DOHH2 (cell line): ENCODE measurements around the gene CCDC12.

ENCODE experiments used
- H3F3A ChIP-seq: fragments of 200-600 bp; sonication (generic), shearing (Covaris generic); 2 replicates; pipeline ENCODE4 v1.6.0; 2016; ENCODE audit warnings: antibody characterized with exemption, mild to moderate bottlenecking; ENCODE audit not compliant: control insufficient read depth, insufficient read depth
- H3K27ac ChIP-seq: fragments of 200-600 bp; sonication (generic); 2 replicates; pipeline ENCODE4 v1.5.1; 2014; ENCODE audit warnings: low read depth, mild to moderate bottlenecking, low read length, moderate library complexity
- H3K27me3 ChIP-seq: fragments of 200-600 bp; sonication (generic); 2 replicates; pipeline ENCODE4 v1.6.1; 2014; ENCODE audit warnings: mild to moderate bottlenecking, low read length, mixed read lengths; ENCODE audit not compliant: control insufficient read depth
- H3K36me3 ChIP-seq: fragments of 200-600 bp; sonication (generic); 2 replicates; pipeline ENCODE4 v1.6.1; 2014; ENCODE audit warnings: mild to moderate bottlenecking, low read length, moderate library complexity, mixed read lengths; ENCODE audit not compliant: control insufficient read depth
- H3K4me1 ChIP-seq: fragments of 200-600 bp; sonication (generic); 2 replicates; pipeline ENCODE4 v1.6.1; 2014; ENCODE audit warnings: mild to moderate bottlenecking, low read length, mixed read lengths; ENCODE audit not compliant: control insufficient read depth
- H3K4me2 ChIP-seq: fragments of 200-600 bp; sonication (generic); 2 replicates; pipeline ENCODE4 v1.6.0; 2014; ENCODE audit warnings: mild to moderate bottlenecking, low read length, moderate library complexity
- H3K4me3 ChIP-seq: fragments of 200-600 bp; sonication (generic); 2 replicates; pipeline ENCODE4 v1.5.1; 2014; ENCODE audit warnings: mild to moderate bottlenecking, low read length, mixed read lengths
- H3K79me2 ChIP-seq: fragments of 200-600 bp; sonication (generic); 2 replicates; pipeline ENCODE4 v1.6.1; 2014; ENCODE audit warnings: mild to moderate bottlenecking, low read length, mixed read lengths; ENCODE audit not compliant: control insufficient read depth
- H3K9me2 ChIP-seq: fragments of 200-600 bp; sonication (generic); replicated peaks from 2 replicates; pipeline ENCODE4 v1.6.1; 2014; ENCODE audit warnings: mild to moderate bottlenecking, low read length, mixed read lengths; ENCODE audit not compliant: control insufficient read depth
- H3K9me3 ChIP-seq: fragments of 200-600 bp; sonication (generic); 2 replicates; pipeline ENCODE4 v1.6.1; 2014; ENCODE audit warnings: antibody characterized with exemption, low read length, mixed read lengths; ENCODE audit not compliant: control insufficient read depth, insufficient read depth
- H4K20me1 ChIP-seq: fragments of 200-600 bp; sonication (generic); 2 replicates; pipeline ENCODE4 v1.6.0; 2014; ENCODE audit warnings: low read depth, mild to moderate bottlenecking, antibody characterized with exemption, low read length, moderate library complexity; ENCODE audit not compliant: control insufficient read depth, insufficient read depth
- EZH2phosphoT487 ChIP-seq: fragments of 200-600 bp; sonication (generic); IDR thresholded peaks from 2 replicates; pipeline ENCODE4 v1.6.1; 2017; ENCODE audit warnings: borderline replicate concordance, mild to moderate bottlenecking, antibody characterized with exemption, low read length, moderate library complexity, mixed read lengths
- TF ChIP-seq, protein P1 (sequence below): fragments of 200-600 bp; sonication (generic); IDR thresholded peaks from one replicate; pipeline ENCODE4 v1.5.1; 2014; ENCODE audit warnings: antibody characterized with exemption, mild to moderate bottlenecking, low read depth, low read length; ENCODE audit not compliant: poor library complexity, severe bottlenecking

CCDC12 gene

DNA sequence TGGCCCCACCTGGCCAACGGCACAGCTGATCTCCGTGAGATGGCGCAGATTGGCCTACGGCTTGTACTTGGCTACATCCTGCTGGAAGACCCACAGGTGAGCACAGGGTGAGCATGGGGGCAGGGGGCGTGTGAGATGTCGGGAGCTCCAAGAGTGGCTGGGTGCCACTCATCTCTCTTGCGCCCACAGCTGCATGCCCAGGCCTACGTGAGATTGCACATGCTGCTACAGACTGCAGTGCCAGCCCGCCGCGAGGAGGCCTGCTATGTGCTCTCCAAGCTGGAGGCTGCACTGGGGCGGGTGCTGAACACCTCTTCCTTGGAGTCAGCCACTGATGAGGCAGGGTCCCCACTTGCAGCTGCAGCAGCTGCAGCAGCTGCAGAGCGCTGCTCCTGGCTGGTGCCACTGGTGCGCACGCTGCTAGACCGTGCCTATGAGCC lies 25.2 kb upstream of the CCDC12 start:
- no peaks in the 10 kb centered on the region for H3K9me2 ChIP-seq
- H3K79me2 ChIP-seq = no peaks in the 10 kb centered on the region
- no peaks in the 10 kb centered on the region; the same call in 1 of the 2 replicates for H3F3A ChIP-seq
- no peak overlapping the region for H3K4me3 ChIP-seq
- no peaks in the 10 kb centered on the region for H3K4me1 ChIP-seq
- no peak for TF ChIP-seq EZH2phosphoT487
- TF ChIP-seq, protein P1, sequence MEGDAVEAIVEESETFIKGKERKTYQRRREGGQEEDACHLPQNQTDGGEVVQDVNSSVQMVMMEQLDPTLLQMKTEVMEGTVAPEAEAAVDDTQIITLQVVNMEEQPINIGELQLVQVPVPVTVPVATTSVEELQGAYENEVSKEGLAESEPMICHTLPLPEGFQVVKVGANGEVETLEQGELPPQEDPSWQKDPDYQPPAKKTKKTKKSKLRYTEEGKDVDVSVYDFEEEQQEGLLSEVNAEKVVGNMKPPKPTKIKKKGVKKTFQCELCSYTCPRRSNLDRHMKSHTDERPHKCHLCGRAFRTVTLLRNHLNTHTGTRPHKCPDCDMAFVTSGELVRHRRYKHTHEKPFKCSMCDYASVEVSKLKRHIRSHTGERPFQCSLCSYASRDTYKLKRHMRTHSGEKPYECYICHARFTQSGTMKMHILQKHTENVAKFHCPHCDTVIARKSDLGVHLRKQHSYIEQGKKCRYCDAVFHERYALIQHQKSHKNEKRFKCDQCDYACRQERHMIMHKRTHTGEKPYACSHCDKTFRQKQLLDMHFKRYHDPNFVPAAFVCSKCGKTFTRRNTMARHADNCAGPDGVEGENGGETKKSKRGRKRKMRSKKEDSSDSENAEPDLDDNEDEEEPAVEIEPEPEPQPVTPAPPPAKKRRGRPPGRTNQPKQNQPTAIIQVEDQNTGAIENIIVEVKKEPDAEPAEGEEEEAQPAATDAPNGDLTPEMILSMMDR = no peak
- H3K36me3 ChIP-seq = peaks cover 55% of the 10 kb centered on the region
- no peaks in the 10 kb centered on the region for H3K27me3 ChIP-seq
- H3K9me3 ChIP-seq = no peaks in the 10 kb centered on the region
- H3K27ac ChIP-seq = no peak overlapping the region
- H3K4me2 ChIP-seq = no peak overlapping the region
- H4K20me1 ChIP-seq = no peaks in the 10 kb centered on the region

DNA sequence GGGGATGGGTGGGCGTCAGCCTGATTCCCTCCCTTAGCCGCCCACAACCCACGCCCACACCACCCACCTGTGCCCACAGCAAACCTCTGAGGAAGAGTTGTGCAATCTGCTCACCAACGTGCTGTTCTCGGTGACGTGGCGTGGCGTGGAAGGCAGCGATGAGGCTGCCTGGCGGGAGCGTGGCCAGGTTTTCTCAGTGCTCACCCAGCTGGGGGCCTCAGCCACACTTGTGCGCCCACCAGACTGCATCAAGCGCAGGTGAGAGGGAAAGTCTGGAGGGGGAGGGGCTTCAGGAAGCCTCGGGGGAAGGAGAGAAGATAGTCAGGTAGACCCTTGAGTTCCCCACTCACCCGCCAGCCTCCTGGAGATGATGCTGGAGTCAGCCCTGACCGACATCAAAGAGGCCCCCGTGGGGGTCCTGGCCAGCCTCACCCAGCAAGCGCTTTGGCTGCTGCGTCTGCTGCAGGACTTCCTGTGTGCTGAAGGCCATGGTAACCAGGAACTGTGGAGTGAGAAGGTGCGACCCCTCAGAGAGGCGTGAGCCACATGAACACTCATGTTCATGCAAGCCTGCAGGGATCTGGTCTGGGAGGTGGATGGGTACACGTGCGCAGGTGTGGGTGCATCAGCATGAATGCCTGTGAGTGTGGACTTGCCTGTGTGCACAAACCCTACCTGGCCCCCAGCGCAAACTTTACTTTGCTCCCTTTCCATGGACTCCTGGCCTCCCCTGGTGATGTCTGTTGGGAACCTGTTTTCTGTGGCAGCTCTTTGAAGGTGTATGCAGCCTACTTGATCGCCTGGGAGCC lies 24.6 kb upstream of the CCDC12 start:
- no peaks in the 10 kb centered on the region for H3K79me2 ChIP-seq
- H3K36me3 ChIP-seq = peaks cover 50% of the 10 kb centered on the region
- no peak for TF ChIP-seq EZH2phosphoT487
- TF ChIP-seq, protein P1 = no peak
- H4K20me1 ChIP-seq = no peaks in the 10 kb centered on the region
- H3K27me3 ChIP-seq = no peaks in the 10 kb centered on the region
- H3K4me2 ChIP-seq = no peak overlapping the region
- H3K4me3 ChIP-seq = no peak overlapping the region
- H3F3A ChIP-seq = no peaks in the 10 kb centered on the region
- no peaks in the 10 kb centered on the region for H3K9me2 ChIP-seq
- no peaks in the 10 kb centered on the region for H3K4me1 ChIP-seq
- H3K9me3 ChIP-seq = no peaks in the 10 kb centered on the region
- H3K27ac ChIP-seq = no peak overlapping the region

DNA sequence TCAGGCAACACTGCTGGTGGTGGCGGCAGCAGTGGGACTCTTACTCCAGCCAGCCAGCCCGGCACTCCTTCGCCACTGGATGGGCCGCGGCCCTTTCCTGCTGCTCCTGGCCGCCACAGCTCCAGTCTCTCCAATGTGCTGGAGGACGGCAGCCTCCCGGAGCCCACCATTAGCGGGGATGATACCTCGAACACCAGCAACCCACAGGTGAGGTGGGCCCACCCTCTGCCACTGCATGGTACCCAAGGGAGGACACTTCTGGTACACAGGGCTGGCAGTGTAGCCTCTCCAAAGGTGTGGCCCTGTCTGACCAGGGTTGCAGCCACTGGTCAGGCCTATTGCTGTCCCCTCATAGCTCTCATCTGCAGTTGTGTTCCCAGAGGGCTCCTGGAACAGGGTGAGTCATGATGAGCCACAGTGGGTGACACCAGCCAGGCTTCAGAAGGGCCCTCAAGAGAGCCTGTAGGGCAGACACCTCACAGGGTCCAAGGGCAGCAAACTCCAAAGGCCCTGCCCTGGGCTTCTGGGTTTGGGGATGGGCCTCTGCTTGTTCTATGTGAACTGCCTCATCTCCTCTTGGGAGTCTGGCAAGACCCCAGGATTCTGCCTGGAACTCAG lies 23.8 kb upstream of the CCDC12 start:
- no peaks in the 10 kb centered on the region for H4K20me1 ChIP-seq
- no peaks in the 10 kb centered on the region for H3K9me2 ChIP-seq
- no peak overlapping the region for H3K4me2 ChIP-seq
- TF ChIP-seq, protein P1 = no peak
- TF ChIP-seq EZH2phosphoT487 = no peak
- peaks cover 41% of the 10 kb centered on the region for H3K36me3 ChIP-seq
- no peak overlapping the region for H3K27ac ChIP-seq
- H3K9me3 ChIP-seq = no peaks in the 10 kb centered on the region
- H3K4me1 ChIP-seq = no peaks in the 10 kb centered on the region
- no peaks in the 10 kb centered on the region for H3F3A ChIP-seq
- H3K79me2 ChIP-seq = no peaks in the 10 kb centered on the region
- H3K27me3 ChIP-seq = no peaks in the 10 kb centered on the region
- H3K4me3 ChIP-seq = no peak overlapping the region
